ENCODE results near the gene RPL7A. TPM values are rescaled to one million over a fixed set of nuclear protein-coding genes. Genes with fewer than 3 reads are reported as not detected.
"Not testable (repeated sequence)": the region's sequence is repeated elsewhere in the genome, so short reads cannot be mapped to it uniquely, and the experiment has no call there.

The RPL7A gene
- total and polyA plus RNA-seq, 9 donors = 3,805 to 6,397 (median 4,279) TPM

DNA sequence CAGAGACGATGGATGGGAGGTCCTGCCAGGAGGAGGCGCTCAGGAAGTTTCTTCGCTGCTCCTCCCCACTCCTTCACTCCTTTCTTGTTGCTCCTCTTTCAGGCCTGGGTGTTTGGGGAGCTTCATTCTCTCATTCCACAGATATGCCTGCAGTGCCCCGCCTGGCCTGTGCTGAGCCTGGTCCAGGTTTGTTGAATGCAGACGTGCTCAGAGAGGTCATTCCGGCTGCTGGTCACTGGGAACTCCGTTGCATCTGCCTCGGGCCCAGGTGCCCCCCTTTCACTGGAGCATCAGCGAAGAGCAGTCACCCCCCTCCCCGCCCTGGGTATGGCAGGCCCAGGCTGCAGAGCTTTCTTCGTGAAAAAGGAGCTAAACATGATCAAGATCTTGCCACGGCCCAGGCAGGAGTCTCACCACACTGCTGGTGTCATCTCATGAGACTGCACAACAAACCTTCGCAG, 27.6 kb upstream of the RPL7A start:
- no peaks in the 10 kb centered on the region for H3K9me3 ChIP-seq
- H3K27me3 ChIP-seq = no peaks in the 10 kb centered on the region
- WGBS, 3 donors = 72 to 77% (median 75%) methylated on average over 13 of the region's 13 CpGs
- DNase-seq = no peak
- H3K4me1 ChIP-seq (ENCODE audit: insufficient read depth) = no peaks in the 10 kb centered on the region
- intact Hi-C loops (cut with DNase I) = loop anchor here in 1 of 4 donors (10.0 kb wide), 1 partner anchor 136 kb away; no protein-coding TSS in a partner anchor
- no peak overlapping the region for H3K4me3 ChIP-seq
- no peak overlapping the region for H3K27ac ChIP-seq
- TF ChIP-seq, protein P1, sequence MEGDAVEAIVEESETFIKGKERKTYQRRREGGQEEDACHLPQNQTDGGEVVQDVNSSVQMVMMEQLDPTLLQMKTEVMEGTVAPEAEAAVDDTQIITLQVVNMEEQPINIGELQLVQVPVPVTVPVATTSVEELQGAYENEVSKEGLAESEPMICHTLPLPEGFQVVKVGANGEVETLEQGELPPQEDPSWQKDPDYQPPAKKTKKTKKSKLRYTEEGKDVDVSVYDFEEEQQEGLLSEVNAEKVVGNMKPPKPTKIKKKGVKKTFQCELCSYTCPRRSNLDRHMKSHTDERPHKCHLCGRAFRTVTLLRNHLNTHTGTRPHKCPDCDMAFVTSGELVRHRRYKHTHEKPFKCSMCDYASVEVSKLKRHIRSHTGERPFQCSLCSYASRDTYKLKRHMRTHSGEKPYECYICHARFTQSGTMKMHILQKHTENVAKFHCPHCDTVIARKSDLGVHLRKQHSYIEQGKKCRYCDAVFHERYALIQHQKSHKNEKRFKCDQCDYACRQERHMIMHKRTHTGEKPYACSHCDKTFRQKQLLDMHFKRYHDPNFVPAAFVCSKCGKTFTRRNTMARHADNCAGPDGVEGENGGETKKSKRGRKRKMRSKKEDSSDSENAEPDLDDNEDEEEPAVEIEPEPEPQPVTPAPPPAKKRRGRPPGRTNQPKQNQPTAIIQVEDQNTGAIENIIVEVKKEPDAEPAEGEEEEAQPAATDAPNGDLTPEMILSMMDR (IDR thresholded peaks at IDR 0.05) = no peak
- no peak for TF ChIP-seq EP300 (IDR thresholded peaks at IDR 0.05)
- H3K36me3 ChIP-seq = no peaks in the 10 kb centered on the region

GRCh38 chr9:133321411-133321935, 26.5 kb upstream of the RPL7A start:
- intact Hi-C loops (cut with DNase I) = loop anchor here in 1 of 4 donors (10.0 kb wide), 1 partner anchor 137 kb away; no protein-coding TSS in a partner anchor
- Histone ChIP-seq H3K27me3 (no peaks in the 10 kb centered on the region), H3K9me3 (no peaks in the 10 kb centered on the region), H3K4me1 (ENCODE audit: insufficient read depth) (no peaks in the 10 kb centered on the region), H3K4me3 (no peak overlapping the region), H3K27ac (no peak overlapping the region), H3K36me3 (no peaks in the 10 kb centered on the region)
- no peak for DNase-seq
- 73 to 81% (median 76%) methylated on average over 13 of the region's 13 CpGs for WGBS, 3 donors
- no peak for TF ChIP-seq POLR2A (IDR thresholded peaks at IDR 0.05)

DNA sequence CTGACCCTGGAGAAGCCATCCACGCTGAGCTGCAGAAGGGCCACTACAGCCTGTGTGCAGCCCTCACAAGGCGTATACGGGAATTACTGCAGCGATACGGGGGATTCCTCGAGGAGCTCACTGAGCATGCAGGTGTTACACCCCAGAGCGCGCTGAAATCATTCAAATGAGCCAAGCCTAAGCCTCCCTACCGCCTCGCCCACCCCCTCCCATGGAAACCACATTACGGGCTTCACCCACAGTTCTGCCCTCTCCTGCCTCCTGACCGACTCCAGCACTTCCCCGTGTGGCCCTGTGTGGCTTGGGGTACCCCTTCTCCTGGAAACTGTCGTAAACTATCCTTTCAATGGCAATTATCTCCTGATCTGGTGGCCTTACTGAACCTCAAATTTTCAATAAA, 25.3 kb upstream of the RPL7A start:
- Histone ChIP-seq H3K27ac (no peak overlapping the region), H3K9me3 (no peaks in the 10 kb centered on the region), H3K36me3 (no peaks in the 10 kb centered on the region), H3K27me3 (no peaks in the 10 kb centered on the region), H3K4me1 (ENCODE audit: insufficient read depth) (no peaks in the 10 kb centered on the region), H3K4me3 (no peak overlapping the region)
- no peak for DNase-seq
- intact Hi-C loops (cut with DNase I) = loop anchor here in 1 of 4 donors (10.0 kb wide), 1 partner anchor 138 kb away; no protein-coding TSS in a partner anchor
- TF ChIP-seq EP300 (IDR thresholded peaks at IDR 0.05) = no peak
- TF ChIP-seq, protein P1 (IDR thresholded peaks at IDR 0.05) = no peak
- no peak for TF ChIP-seq POLR2A (IDR thresholded peaks at IDR 0.05)
- WGBS, 3 donors = 77 to 81% (median 80%) methylated on average over 14 of the region's 14 CpGs

- Histone ChIP-seq H3K4me3 (no peak overlapping the region), H3K4me1 (ENCODE audit: insufficient read depth) (no peaks in the 10 kb centered on the region), H3K9me3 (no peaks in the 10 kb centered on the region), H3K27me3 (no peaks in the 10 kb centered on the region), H3K36me3 (no peaks in the 10 kb centered on the region), H3K27ac (no peak overlapping the region)
- no peak for DNase-seq
- intact Hi-C loops (cut with DNase I) = loop anchor here in 1 of 4 donors (10.0 kb wide), 1 partner anchor 138 kb away; no protein-coding TSS in a partner anchor
- 77 to 88% (median 80%) methylated on average over 10 of the region's 10 CpGs for WGBS, 3 donors
- TF ChIP-seq EP300 (IDR thresholded peaks at IDR 0.05) (no peak), POLR2A (IDR thresholded peaks at IDR 0.05) (no peak)
- TF ChIP-seq, protein P1 (IDR thresholded peaks at IDR 0.05) = no peak
Observed at GRCh38 chr9:133323211-133323610, 24.8 kb upstream of the RPL7A start.

- no peaks in the 10 kb centered on the region for H3K4me1 ChIP-seq (ENCODE audit: insufficient read depth)
- TF ChIP-seq, protein P1 (IDR thresholded peaks at IDR 0.05) = no peak
- TF ChIP-seq POLR2A (IDR thresholded peaks at IDR 0.05) = no peak
- TF ChIP-seq EP300 (IDR thresholded peaks at IDR 0.05) = no peak
- no peak overlapping the region for H3K27ac ChIP-seq
- intact Hi-C loops (cut with DNase I) = loop anchor here in 1 of 4 donors (10.0 kb wide), 1 partner anchor 139 kb away; no protein-coding TSS in a partner anchor
- H3K27me3 ChIP-seq = no peaks in the 10 kb centered on the region
- 87 to 89% (median 88%) methylated on average over 13 of the region's 13 CpGs for WGBS, 3 donors
- DNase-seq = no peak
- no peak overlapping the region for H3K4me3 ChIP-seq
- H3K9me3 ChIP-seq = no peaks in the 10 kb centered on the region
- H3K36me3 ChIP-seq = no peaks in the 10 kb centered on the region
Observed at GRCh38 chr9:133323991-133324703, 23.9 kb upstream of the RPL7A start.

DNA sequence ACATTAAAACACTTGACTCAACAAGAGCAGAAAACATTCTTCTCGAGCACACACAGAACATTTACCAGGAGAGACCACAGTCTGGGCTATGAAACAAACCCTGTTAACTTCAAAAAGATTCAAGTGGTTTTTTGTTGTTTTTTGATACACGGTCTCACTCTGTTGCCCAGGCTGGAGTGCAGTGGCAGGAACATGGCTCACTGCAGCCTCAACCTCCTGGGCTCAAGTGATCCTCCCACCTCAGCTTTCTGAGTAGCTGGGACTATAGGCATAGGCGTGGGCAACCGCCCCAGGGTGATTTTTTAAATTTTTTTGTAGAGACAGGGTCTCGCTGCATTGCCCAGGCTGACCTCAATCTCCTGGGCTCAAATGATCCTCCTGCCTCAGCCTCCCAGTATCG, 21.0 kb upstream of the RPL7A start:
- not testable (repeated sequence) for H3K9me3 ChIP-seq; H3K4me1 ChIP-seq (ENCODE audit: insufficient read depth); H3K27ac ChIP-seq; H3K4me3 ChIP-seq; H3K27me3 ChIP-seq; DNase-seq; H3K36me3 ChIP-seq
- 83 to 89% (median 84%) methylated on average over 6 of the region's 6 CpGs for WGBS, 3 donors
- intact Hi-C loops (cut with DNase I) = loop anchor here in 2 of 4 donors (5.0 to 10.0 kb wide), 2 partner anchors 140 to 142 kb away; no protein-coding TSS in a partner anchor
